HG03558 (cell line): Measurements from ENCODE around the gene DRD4.

Experiments
- ATAC-seq: cut with Tn5 transposase; IDR thresholded peaks from one replicate; pipeline ENCODE4 v1.9.1; 2021; ENCODE audit warnings: moderate number of reproducible peaks; ENCODE audit not compliant: unreplicated experiment; ENCODE audit errors: extremely low read depth

DRD4 gene

GRCh38 chr11:609341-609811 is 27.7 kb upstream of the DRD4 start:
- no peak for ATAC-seq

- no peak for ATAC-seq
These were observed 26.8 kb upstream of the DRD4 start for GRCh38 chr11:610146-610801.

- ATAC-seq: no peak
These were observed 25.8 kb upstream of the DRD4 start for GRCh38 chr11:611001-611996.

- ATAC-seq: no peak
These were observed 24.7 kb upstream of the DRD4 start for GRCh38 chr11:612201-612960.

- ATAC-seq: no peak
These were observed 24.1 kb upstream of the DRD4 start for GRCh38 chr11:612961-613300.

GRCh38 chr11:613369-613968 is 23.6 kb upstream of the DRD4 start:
- no peak for ATAC-seq

GRCh38 chr11:614021-614622 is 22.9 kb upstream of the DRD4 start:
- no peak for ATAC-seq

GRCh38 chr11:614623-615503 is 22.2 kb upstream of the DRD4 start:
- ATAC-seq: no peak

GRCh38 chr11:615504-616319 is 21.4 kb upstream of the DRD4 start, which contains the start of gene IRF7:
TSS of gene IRF7 (minus strand) at chr11:615950. CDS start at chr11:615364, 586 bp downstream.
- ATAC-seq: peak; percentile 53

GRCh38 chr11:616320-617198 is 20.5 kb upstream of the DRD4 start:
- no peak for ATAC-seq

- no peak for ATAC-seq
These were observed 19.7 kb upstream of the DRD4 start for GRCh38 chr11:617199-617911.

GRCh38 chr11:617912-618682 is 19.0 kb upstream of the DRD4 start:
- no peak for ATAC-seq

GRCh38 chr11:618856-619627 is 18.0 kb upstream of the DRD4 start:
- ATAC-seq: no peak

- no peak for ATAC-seq
These were observed 17.4 kb upstream of the DRD4 start for GRCh38 chr11:619628-620050.

- ATAC-seq: no peak
These were observed 16.9 kb upstream of the DRD4 start for GRCh38 chr11:620201-620600.
